Testis (tissue), 3 donors: ENCODE measurements around the gene SMIM5. TPM values are rescaled to one million over a fixed set of nuclear protein-coding genes. Genes with fewer than 3 reads are reported as not detected.

ENCODE experiments used
- DNase-seq: peaks from one replicate; pipeline ENCODE4 v3.0.0-alpha.2; 2019
- H3K27ac ChIP-seq, 2 donors: fragments of 200-600 bp; sonication (generic); one replicate each; pipeline ENCODE4 v1.5.1; 2019
- H3K27me3 ChIP-seq: fragments of 200-600 bp; sonication (generic); one replicate; pipeline ENCODE4 v1.5.1; 2019
- H3K36me3 ChIP-seq: fragments of 200-600 bp; sonication (generic); one replicate; pipeline ENCODE4 v1.5.1; 2017; ENCODE audit warnings: low read depth; ENCODE audit errors: missing control alignments
- H3K4me1 ChIP-seq: fragments of 200-600 bp; sonication (generic); one replicate; pipeline ENCODE4 v1.5.1; 2019
- H3K4me3 ChIP-seq, 2 donors: fragments of 200-600 bp; sonication (generic); one replicate each; pipeline ENCODE4 v1.5.1; 2017 to 2019
- H3K9me3 ChIP-seq: fragments of 200-600 bp; sonication (generic); one replicate; pipeline ENCODE4 v1.5.1; 2017
- CTCF ChIP-seq, 3 experiments: fragments of 450-650 bp in 2 of 3; fragments of 200-600 bp in 1 of 3; sonication (generic) in 1 of 3; IDR thresholded peaks; one replicate each; pipeline ENCODE4 v1.5.1; 2016 to 2019; ENCODE audit warnings: antibody characterized with exemption in 3 of 3, mild to moderate bottlenecking in 2 of 3, moderate library complexity in 1 of 3
- POLR2A ChIP-seq: fragments of 450-650 bp; IDR thresholded peaks from one replicate; pipeline ENCODE4 v1.6.1; 2017; ENCODE audit warnings: antibody characterized with exemption, mild to moderate bottlenecking, moderate library complexity
- WGBS, 2 donors: methylation state at CpG; one replicate each; pipeline ENCODE4 v1.1.5; 2018; 5-methylcytosine and 5-hydroxymethylcytosine counted together
- intact Hi-C: fragments of 100-400 bp; cut with DNase I; formaldehyde crosslinking; loops from one replicate; pipeline ENCODE4 v1.15.1; 2023; ENCODE audit warnings: low total_unique reads
- polyA plus RNA-seq: library from polyadenylated mRNA; stranded (reverse); fragments of 350-450 nt; fragmentation: Illumina TruSeq; extraction: RNeasy Lipid Tissue Mini Kit (QIAGEN cat#74804); gene quantifications from one replicate; pipeline ENCODE4 v1.2.3, GENCODE V29; 2014; ENCODE audit warnings: low read depth, low replicate concordance; ENCODE audit not compliant: insufficient read depth
- total RNA-seq, 2 donors: library from RNA; depleted of rRNA; stranded (reverse); fragments of >200 nt; gene quantifications; one replicate each; pipeline ENCODE4 v1.2.3, GENCODE V29; 2016

SMIM5 gene
- total and polyA plus RNA-seq, 3 donors from 2014 or later = 1.9 to 2.0 (median 2.0) TPM

GRCh38 chr17:75619506-75620431 is 13.5 kb upstream of the SMIM5 start:
- Histone ChIP-seq H3K4me3 (no peak overlapping the region), H3K9me3 (no peaks in the 10 kb centered on the region), H3K27me3 (no peaks in the 10 kb centered on the region), H3K27ac (no peak overlapping the region), H3K4me1 (no peaks in the 10 kb centered on the region), H3K36me3 (no peaks in the 10 kb centered on the region)
- WGBS, 2 donors = 0 to 86% methylated on average over 1 to 36 of the region's 36 CpGs
- no peak for DNase-seq
- intact Hi-C loops = no loop called here
- TF ChIP-seq POLR2A (no peak), CTCF (IDR thresholded peaks at IDR 0.05) (peak in 1 of 3 experiments; percentile 32)

GRCh38 chr17:75621489-75621888 is 11.7 kb upstream of the SMIM5 start:
- intact Hi-C loops = no loop called here
- Histone ChIP-seq H3K4me1 (no peaks in the 10 kb centered on the region), H3K36me3 (no peaks in the 10 kb centered on the region), H3K9me3 (no peaks in the 10 kb centered on the region), H3K4me3 (no peak overlapping the region), H3K27me3 (no peaks in the 10 kb centered on the region), H3K27ac (no peak overlapping the region)
- WGBS, 2 donors = 90% methylated on average over 2 to 4 of the region's 4 CpGs
- no peak for DNase-seq
- TF ChIP-seq CTCF (IDR thresholded peaks at IDR 0.05) (no peak), POLR2A (no peak)

GRCh38 chr17:75622076-75622475 is 11.2 kb upstream of the SMIM5 start:
- WGBS, 2 donors = 82 to 88% methylated on average over 8 of the region's 8 CpGs
- Histone ChIP-seq H3K36me3 (no peaks in the 10 kb centered on the region), H3K27ac (no peak overlapping the region), H3K4me1 (no peaks in the 10 kb centered on the region), H3K4me3 (no peak overlapping the region), H3K27me3 (no peaks in the 10 kb centered on the region), H3K9me3 (no peaks in the 10 kb centered on the region)
- intact Hi-C loops = no loop called here
- TF ChIP-seq POLR2A = no peak
- TF ChIP-seq CTCF (IDR thresholded peaks at IDR 0.05) = no peak
- no peak for DNase-seq

GRCh38 chr17:75622771-75623273 is 10.4 kb upstream of the SMIM5 start:
- no peak overlapping the region for H3K4me3 ChIP-seq
- no peaks in the 10 kb centered on the region for H3K36me3 ChIP-seq
- TF ChIP-seq CTCF (IDR thresholded peaks at IDR 0.05) (no peak), POLR2A (no peak)
- no peak for DNase-seq
- H3K27ac ChIP-seq = no peak overlapping the region
- no peaks in the 10 kb centered on the region for H3K4me1 ChIP-seq
- no peaks in the 10 kb centered on the region for H3K27me3 ChIP-seq
- intact Hi-C loops = no loop called here
- 82 to 88% methylated on average over 15 of the region's 15 CpGs for WGBS, 2 donors
- H3K9me3 ChIP-seq = no peaks in the 10 kb centered on the region
